Upper lobe of left lung (tissue), 6 donors: ENCODE measurements around the gene LAMC2. TPM values are rescaled to one million over a fixed set of nuclear protein-coding genes. Genes with fewer than 3 reads are reported as not detected.
"Not testable (repeated sequence)": the region's sequence is repeated elsewhere in the genome, so short reads cannot be mapped to it uniquely, and the experiment has no call there.

Source experiments
- ATAC-seq, 2 donors: fragments of 200-7000 bp; cut with Tn5 transposase; one replicate each; pipeline ENCODE4 v1.9.1; 2022; ENCODE audit warnings: mild to moderate bottlenecking in 2 of 2, moderate library complexity in 2 of 2; ENCODE audit not compliant: low FRiP score in 2 of 2
- DNase-seq, 2 donors: peaks; one replicate each; pipeline ENCODE4 v3.0.0-alpha.2; 2019 to 2020
- H3K27ac ChIP-seq, 4 donors: fragments of 200-600 bp; sonication (generic); one replicate each; pipeline ENCODE4 v1.5.1; 2016 to 2019
- H3K27me3 ChIP-seq, 4 donors: fragments of 200-600 bp; sonication (generic); one replicate each; pipeline ENCODE4 v1.5.1; 2017 to 2019
- H3K36me3 ChIP-seq, 4 donors: fragments of 200-600 bp; sonication (generic); one replicate each; pipeline ENCODE4 v1.5.1; 2016 to 2019
- H3K4me1 ChIP-seq, 4 donors: fragments of 200-600 bp; sonication (generic); one replicate each; pipeline ENCODE4 v1.5.1; 2018 to 2019
- H3K4me3 ChIP-seq, 4 donors: fragments of 200-600 bp; sonication (generic); one replicate each; pipeline ENCODE4 v1.5.1; 2017 to 2019; ENCODE audit warnings: mild to moderate bottlenecking in 2 of 4, moderate library complexity in 1 of 4
- H3K9me3 ChIP-seq, 4 donors: fragments of 200-600 bp; sonication (generic); one replicate each; pipeline ENCODE4 v1.5.1; 2018 to 2019
- EP300 ChIP-seq, 4 donors: sonication (generic); formaldehyde crosslinking; IDR thresholded peaks; one replicate each; pipeline ENCODE4 v1.5.1; 2017; ENCODE audit warnings: antibody characterized with exemption in 4 of 4, control low read depth in 2 of 4
- POLR2A ChIP-seq, 4 donors: fragments of 450-650 bp; IDR thresholded peaks; one replicate each; pipeline ENCODE4 v1.5.1; 2016 to 2017; ENCODE audit warnings: antibody characterized with exemption in 4 of 4, mild to moderate bottlenecking in 2 of 4
- POLR2AphosphoS5 ChIP-seq, 2 donors: sonication (generic); formaldehyde crosslinking; IDR thresholded peaks; one replicate each; pipeline ENCODE4 v1.5.1; 2017; ENCODE audit warnings: antibody characterized with exemption in 2 of 2
- WGBS, 2 donors: methylation state at CpG; one replicate each; pipeline ENCODE4 v1.1.5; 2017 to 2018; 5-methylcytosine and 5-hydroxymethylcytosine counted together
- total RNA-seq, 6 donors: library from RNA; depleted of rRNA in 4 of 6; stranded (reverse); fragments of >200 nt in 4 of 6; gene quantifications; one replicate each; pipeline versions ENCODE4 v1.1.0 to v1.2.1, GENCODE V29; 2016 to 2021
- TF ChIP-seq, protein P1 (sequence below), 6 experiments: fragments of 450-650 bp in 4 of 6; fragments of 200-600 bp in 2 of 6; sonication (generic) in 2 of 6; IDR thresholded peaks; one replicate each; pipeline ENCODE4 v1.5.1; 2016 to 2019; ENCODE audit warnings: antibody characterized with exemption in 6 of 6
- donor health status: DM: no; HTN: no; CAD: no; lungs with moderate emphysema.
- donor health status: DM: no; HTN: yes; CAD: no; lungs with severe emphysema.

LAMC2 gene
- total RNA-seq, 6 donors from 2014 or later: 10.5 to 74.6 (median 46.1) TPM

DNA sequence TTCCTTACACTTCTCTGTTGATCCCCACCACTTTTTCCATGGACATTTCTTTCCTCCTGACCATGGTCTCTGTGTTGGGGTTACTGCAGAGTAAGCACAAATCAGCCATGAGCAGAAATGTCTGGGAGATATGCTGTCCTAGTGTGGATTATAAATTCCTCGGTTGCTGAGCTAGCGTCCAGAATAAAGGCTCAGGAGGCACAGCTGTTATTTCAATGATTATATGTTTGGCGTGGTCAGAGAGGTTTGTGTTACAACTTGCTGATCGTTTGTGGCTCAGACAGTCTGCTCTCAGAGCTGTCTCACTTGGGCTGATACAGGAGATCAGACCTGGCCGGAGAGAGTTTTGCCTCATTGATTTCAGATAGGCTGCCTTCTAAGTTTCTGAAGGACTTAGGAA lies 37.5 kb upstream of the LAMC2 start:
- peak overlapping the region in 1 of 4 donors; percentile 46 for H3K27ac ChIP-seq
- 65 to 72% methylated on average over 5 of the region's 5 CpGs for WGBS, 2 donors

GRCh38 chr1:183149273-183149672 lies 36.8 kb upstream of the LAMC2 start:
- Histone ChIP-seq H3K9me3 (no peaks in the 10 kb centered on the region), H3K4me3 (no peak overlapping the region), H3K27me3 (no peaks in the 10 kb centered on the region), H3K36me3 (peaks cover 0 to 5% (median 0%) of the 10 kb centered on the region in 4 donors), H3K4me1 (no peaks in the 10 kb centered on the region), H3K27ac (peak overlapping the region in 2 of 4 donors; percentile 3 to 46)
- WGBS, 2 donors: 73 to 93% methylated on average over 1 of the region's 1 CpG
- TF ChIP-seq POLR2AphosphoS5 (IDR thresholded peaks at IDR 0.05) (no peak), POLR2A (IDR thresholded peaks at IDR 0.05) (no peak), EP300 (IDR thresholded peaks at IDR 0.05) (no peak)
- TF ChIP-seq, protein P1, sequence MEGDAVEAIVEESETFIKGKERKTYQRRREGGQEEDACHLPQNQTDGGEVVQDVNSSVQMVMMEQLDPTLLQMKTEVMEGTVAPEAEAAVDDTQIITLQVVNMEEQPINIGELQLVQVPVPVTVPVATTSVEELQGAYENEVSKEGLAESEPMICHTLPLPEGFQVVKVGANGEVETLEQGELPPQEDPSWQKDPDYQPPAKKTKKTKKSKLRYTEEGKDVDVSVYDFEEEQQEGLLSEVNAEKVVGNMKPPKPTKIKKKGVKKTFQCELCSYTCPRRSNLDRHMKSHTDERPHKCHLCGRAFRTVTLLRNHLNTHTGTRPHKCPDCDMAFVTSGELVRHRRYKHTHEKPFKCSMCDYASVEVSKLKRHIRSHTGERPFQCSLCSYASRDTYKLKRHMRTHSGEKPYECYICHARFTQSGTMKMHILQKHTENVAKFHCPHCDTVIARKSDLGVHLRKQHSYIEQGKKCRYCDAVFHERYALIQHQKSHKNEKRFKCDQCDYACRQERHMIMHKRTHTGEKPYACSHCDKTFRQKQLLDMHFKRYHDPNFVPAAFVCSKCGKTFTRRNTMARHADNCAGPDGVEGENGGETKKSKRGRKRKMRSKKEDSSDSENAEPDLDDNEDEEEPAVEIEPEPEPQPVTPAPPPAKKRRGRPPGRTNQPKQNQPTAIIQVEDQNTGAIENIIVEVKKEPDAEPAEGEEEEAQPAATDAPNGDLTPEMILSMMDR (IDR thresholded peaks at IDR 0.05): no peak
- DNase-seq (no peak), ATAC-seq (no peak)

More for the DNA sequence above, 37.5 kb upstream of the LAMC2 start:
- Histone ChIP-seq H3K36me3 (peaks cover 0 to 7% (median 0%) of the 10 kb centered on the region in 4 donors), H3K4me1 (no peaks in the 10 kb centered on the region), H3K27me3 (no peaks in the 10 kb centered on the region), H3K4me3 (no peak overlapping the region), H3K9me3 (no peaks in the 10 kb centered on the region)
- peak in 1 of 2 donors; percentile 87 for ATAC-seq
- TF ChIP-seq POLR2A (IDR thresholded peaks at IDR 0.05) (no peak), EP300 (IDR thresholded peaks at IDR 0.05) (peak in 1 of 4 donors; percentile 21), POLR2AphosphoS5 (IDR thresholded peaks at IDR 0.05) (no peak)
- TF ChIP-seq, protein P1 (IDR thresholded peaks at IDR 0.05): no peak
- no peak for DNase-seq

DNA sequence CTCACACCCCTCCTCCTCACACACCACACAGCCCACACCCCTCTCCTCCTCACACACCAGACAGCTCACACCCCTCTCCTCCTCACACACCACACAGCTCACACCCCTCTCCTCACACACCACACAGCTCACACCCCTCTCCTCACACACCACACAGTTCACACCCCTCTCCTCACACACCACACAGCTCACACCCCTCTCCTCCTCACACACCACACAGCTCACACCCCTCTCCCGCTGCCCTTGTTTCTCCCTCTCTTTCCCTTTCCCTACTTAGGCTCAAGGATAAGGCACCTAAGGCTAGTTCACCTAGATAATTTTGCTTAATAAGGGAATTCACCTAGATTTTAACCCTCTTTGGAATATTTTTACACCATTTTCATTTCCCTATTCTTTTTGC lies 36.0 kb upstream of the LAMC2 start:
- not testable (repeated sequence) for DNase-seq, ATAC-seq, H3K4me1 ChIP-seq, H3K36me3 ChIP-seq, H3K27ac ChIP-seq, H3K27me3 ChIP-seq, H3K9me3 ChIP-seq, H3K4me3 ChIP-seq
- 94 to 100% methylated on average over 1 of the region's 1 CpG for WGBS, 2 donors

DNA sequence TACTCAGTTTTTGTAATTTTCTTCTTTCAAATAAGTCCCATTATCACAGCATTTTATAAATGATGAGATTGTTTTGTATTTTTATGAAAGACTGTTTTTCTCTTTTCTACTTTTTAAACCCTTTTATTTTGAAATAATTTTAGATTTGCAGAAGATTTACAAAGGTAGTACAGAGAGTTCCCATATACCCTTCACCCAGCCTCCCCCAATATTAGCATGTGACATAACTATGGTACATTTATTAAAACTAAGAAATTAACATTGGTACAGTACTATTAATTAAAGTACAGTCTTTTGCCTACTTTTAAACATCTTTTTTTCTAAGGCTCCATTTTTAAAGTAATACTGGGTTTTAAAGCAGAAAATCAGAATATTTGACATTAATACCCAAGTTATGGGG lies 35.6 kb upstream of the LAMC2 start:
- DNase-seq: no peak
- no peak for ATAC-seq
- no peaks in the 10 kb centered on the region for H3K27me3 ChIP-seq
- H3K4me3 ChIP-seq: no peak overlapping the region
- no peak overlapping the region for H3K27ac ChIP-seq
- no peaks in the 10 kb centered on the region for H3K4me1 ChIP-seq
- H3K9me3 ChIP-seq: no peaks in the 10 kb centered on the region
- TF ChIP-seq POLR2A (IDR thresholded peaks at IDR 0.05) (no peak), POLR2AphosphoS5 (IDR thresholded peaks at IDR 0.05) (no peak), EP300 (IDR thresholded peaks at IDR 0.05) (no peak)
- TF ChIP-seq, protein P1 (IDR thresholded peaks at IDR 0.05): no peak
- H3K36me3 ChIP-seq: no peaks in the 10 kb centered on the region

GRCh38 chr1:183152180-183152579 lies 33.9 kb upstream of the LAMC2 start:
- DNase-seq (no peak), ATAC-seq (no peak)
- no peak for TF ChIP-seq EP300 (IDR thresholded peaks at IDR 0.05)
- no peak for TF ChIP-seq POLR2AphosphoS5 (IDR thresholded peaks at IDR 0.05)
- 85 to 87% methylated on average over 7 of the region's 7 CpGs for WGBS, 2 donors
- H3K9me3 ChIP-seq: no peaks in the 10 kb centered on the region
- no peak overlapping the region for H3K27ac ChIP-seq
- H3K27me3 ChIP-seq: no peaks in the 10 kb centered on the region
- no peaks in the 10 kb centered on the region for H3K36me3 ChIP-seq
- no peaks in the 10 kb centered on the region for H3K4me1 ChIP-seq
- H3K4me3 ChIP-seq: no peak overlapping the region

DNA sequence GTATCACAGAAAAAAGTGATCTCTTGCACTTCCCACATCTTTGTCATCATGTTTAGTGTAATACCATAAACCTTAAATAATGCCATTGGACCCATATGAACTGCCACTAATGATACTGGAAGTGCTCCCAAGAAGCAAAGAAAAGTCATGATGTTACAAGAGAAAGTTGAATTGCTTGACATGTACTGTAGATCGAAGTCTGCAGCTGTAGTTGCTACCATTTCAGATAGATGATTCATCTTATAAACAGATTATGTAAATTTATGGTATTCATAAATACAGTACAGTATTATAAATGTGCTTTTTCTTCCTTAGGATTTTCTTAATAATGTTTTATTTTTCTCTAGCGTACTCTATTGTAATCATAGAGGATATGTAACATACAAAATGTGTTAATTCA lies 30.1 kb upstream of the LAMC2 start:
- Histone ChIP-seq H3K4me3 (no peak overlapping the region), H3K27me3 (no peaks in the 10 kb centered on the region), H3K36me3 (no peaks in the 10 kb centered on the region), H3K9me3 (no peaks in the 10 kb centered on the region), H3K4me1 (no peaks in the 10 kb centered on the region), H3K27ac (no peak overlapping the region)
- no peak for ATAC-seq
- no peak for TF ChIP-seq POLR2A (IDR thresholded peaks at IDR 0.05)
- TF ChIP-seq EP300 (IDR thresholded peaks at IDR 0.05): no peak
- no peak for TF ChIP-seq POLR2AphosphoS5 (IDR thresholded peaks at IDR 0.05)
- TF ChIP-seq, protein P1 (IDR thresholded peaks at IDR 0.05): no peak
- no peak for DNase-seq
- WGBS, 2 donors: 79 to 84% methylated on average over 2 of the region's 2 CpGs
